ENCODE data around the gene RIPK3.

DNA sequence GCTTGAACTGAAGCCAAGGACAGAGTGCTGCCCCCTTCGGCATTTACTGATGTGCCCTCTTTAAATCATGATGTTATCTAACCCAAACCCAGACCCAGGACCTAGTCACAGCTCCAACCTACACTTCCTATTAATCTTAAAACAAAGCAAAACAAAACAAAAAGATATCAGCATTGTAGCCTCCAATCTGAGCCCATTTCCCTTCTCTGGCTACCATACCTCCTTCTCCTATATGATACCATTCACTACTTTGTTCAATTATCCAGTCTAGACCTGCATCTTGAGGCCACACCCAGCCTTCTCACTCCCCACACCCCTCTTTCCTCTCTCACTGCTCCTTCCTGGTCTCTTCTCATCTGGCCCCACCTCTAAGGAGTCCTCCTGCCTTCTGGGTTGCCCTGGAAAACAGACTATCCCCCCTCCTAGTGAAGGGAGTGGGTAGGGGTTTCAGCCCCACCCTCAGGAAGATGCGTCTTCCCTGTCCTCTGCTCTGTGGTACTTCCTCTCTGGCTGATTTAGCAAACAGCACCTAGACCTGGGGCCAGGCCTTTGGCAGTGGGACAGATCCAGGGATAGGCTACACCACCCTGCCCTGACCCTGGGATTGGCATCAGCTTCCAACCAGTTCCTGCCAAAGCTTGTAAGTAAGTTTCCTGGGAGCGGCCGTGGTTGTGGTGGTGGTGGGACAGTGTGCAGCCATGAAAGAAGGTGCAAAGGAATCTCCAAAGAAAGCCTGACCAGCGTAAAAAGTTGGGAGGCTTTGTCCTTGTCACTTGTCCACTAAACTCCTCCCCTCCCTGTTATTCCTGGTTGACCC lies 25.2 kb downstream of the RIPK3 start:
- TF ChIP-seq, protein P1, sequence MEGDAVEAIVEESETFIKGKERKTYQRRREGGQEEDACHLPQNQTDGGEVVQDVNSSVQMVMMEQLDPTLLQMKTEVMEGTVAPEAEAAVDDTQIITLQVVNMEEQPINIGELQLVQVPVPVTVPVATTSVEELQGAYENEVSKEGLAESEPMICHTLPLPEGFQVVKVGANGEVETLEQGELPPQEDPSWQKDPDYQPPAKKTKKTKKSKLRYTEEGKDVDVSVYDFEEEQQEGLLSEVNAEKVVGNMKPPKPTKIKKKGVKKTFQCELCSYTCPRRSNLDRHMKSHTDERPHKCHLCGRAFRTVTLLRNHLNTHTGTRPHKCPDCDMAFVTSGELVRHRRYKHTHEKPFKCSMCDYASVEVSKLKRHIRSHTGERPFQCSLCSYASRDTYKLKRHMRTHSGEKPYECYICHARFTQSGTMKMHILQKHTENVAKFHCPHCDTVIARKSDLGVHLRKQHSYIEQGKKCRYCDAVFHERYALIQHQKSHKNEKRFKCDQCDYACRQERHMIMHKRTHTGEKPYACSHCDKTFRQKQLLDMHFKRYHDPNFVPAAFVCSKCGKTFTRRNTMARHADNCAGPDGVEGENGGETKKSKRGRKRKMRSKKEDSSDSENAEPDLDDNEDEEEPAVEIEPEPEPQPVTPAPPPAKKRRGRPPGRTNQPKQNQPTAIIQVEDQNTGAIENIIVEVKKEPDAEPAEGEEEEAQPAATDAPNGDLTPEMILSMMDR (IDR thresholded peaks at IDR 0.05): no peak
- TF ChIP-seq POLR2A (IDR thresholded peaks at IDR 0.05): no peak
